ENCODE measurements around the gene ASCC1.

DNA sequence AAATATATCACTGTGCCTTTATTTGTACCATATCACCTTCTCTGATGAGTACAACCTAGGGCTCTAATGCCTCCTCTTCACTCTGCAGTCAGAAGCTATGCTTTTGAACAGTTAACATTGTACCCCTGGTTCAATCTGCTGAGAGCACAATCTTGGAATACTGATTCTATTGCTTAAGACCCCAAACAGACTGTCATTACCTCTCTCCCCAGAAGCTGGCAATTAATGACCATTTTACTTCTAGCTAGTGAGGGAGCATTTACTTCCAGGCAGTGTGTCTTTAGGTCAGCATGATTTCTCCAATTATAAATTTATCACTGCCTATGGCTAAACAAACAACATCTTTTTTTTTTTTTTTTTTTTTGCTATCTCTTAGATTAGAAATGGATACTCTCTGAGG lies 91.7 kb downstream of the ASCC1 start:
- TF ChIP-seq, protein P1, sequence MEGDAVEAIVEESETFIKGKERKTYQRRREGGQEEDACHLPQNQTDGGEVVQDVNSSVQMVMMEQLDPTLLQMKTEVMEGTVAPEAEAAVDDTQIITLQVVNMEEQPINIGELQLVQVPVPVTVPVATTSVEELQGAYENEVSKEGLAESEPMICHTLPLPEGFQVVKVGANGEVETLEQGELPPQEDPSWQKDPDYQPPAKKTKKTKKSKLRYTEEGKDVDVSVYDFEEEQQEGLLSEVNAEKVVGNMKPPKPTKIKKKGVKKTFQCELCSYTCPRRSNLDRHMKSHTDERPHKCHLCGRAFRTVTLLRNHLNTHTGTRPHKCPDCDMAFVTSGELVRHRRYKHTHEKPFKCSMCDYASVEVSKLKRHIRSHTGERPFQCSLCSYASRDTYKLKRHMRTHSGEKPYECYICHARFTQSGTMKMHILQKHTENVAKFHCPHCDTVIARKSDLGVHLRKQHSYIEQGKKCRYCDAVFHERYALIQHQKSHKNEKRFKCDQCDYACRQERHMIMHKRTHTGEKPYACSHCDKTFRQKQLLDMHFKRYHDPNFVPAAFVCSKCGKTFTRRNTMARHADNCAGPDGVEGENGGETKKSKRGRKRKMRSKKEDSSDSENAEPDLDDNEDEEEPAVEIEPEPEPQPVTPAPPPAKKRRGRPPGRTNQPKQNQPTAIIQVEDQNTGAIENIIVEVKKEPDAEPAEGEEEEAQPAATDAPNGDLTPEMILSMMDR (IDR thresholded peaks at IDR 0.05): no peak
- no peak for TF ChIP-seq EP300 (IDR thresholded peaks at IDR 0.05)
- no peak for TF ChIP-seq POLR2A (IDR thresholded peaks at IDR 0.05)
